Measurements from ENCODE around the gene CACNA2D4.

GRCh38 chr12:1812650-1813302 is 105.7 kb downstream of the CACNA2D4 start:
- TF ChIP-seq CTCF (IDR thresholded peaks at IDR 0.05) (no peak), POLR2A (IDR thresholded peaks at IDR 0.05) (no peak)

All from thyroid gland (tissue), 4 donors.